GM06990 (cell line): ENCODE data around the gene ABCA4.

Source experiments
- DNase-seq: peaks from one replicate; pipeline ENCODE4 v3.0.0-alpha.2; 2011; ENCODE audit not compliant: insufficient read length; ENCODE audit errors: extremely low read depth
- H3K27me3 ChIP-seq: replicated peaks from 2 replicates; pipeline ENCODE4 v1.6.0; 2011; ENCODE audit warnings: low read length; ENCODE audit not compliant: control insufficient read depth, insufficient read depth
- H3K36me3 ChIP-seq: 2 replicates; pipeline ENCODE4 v1.5.1; 2011; ENCODE audit warnings: low read length; ENCODE audit not compliant: control insufficient read depth, insufficient read depth
- H3K4me3 ChIP-seq: replicated peaks from 2 replicates; pipeline ENCODE4 v1.5.1; 2011; ENCODE audit warnings: low read depth, mild to moderate bottlenecking, control low read depth, low read length
- CTCF ChIP-seq: IDR thresholded peaks from 2 replicates; pipeline ENCODE4 v1.5.1; 2011; ENCODE audit warnings: low read length, control low read depth, mild to moderate bottlenecking, inconsistent platforms; ENCODE audit not compliant: insufficient read depth, poor library complexity, severe bottlenecking

Gene ABCA4

DNA sequence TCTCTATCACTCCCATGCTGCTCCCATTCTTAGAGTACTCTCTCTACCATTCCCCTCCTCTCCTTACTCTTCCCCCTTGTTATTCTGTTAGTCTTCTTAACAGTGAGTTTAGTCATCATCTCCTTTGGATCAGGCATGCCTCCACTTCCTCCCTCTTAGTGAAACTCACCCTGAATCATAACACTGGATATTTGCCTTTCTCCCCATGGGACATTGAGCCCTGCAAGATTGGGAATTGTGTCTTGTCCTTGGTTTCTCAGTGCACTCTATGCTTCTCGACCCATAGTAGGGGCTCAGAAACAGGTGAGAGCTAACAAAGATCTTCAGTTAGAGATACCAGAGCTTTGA, 143.4 kb downstream of the ABCA4 start:
- no peak overlapping the region for H3K4me3 ChIP-seq
- no peak for TF ChIP-seq CTCF
- H3K27me3 ChIP-seq, result no peaks in the 10 kb centered on the region; the same call in 1 of the 2 replicates
- DNase-seq, result no peak
- H3K36me3 ChIP-seq, result no peaks in the 10 kb centered on the region

GRCh38 chr1:93976711-93977597, 144.0 kb downstream of the ABCA4 start:
- no peaks in the 10 kb centered on the region for H3K36me3 ChIP-seq
- no peaks in the 10 kb centered on the region; the same call in 1 of the 2 replicates for H3K27me3 ChIP-seq
- DNase-seq, result no peak
- H3K4me3 ChIP-seq, result no peak overlapping the region
- no peak for TF ChIP-seq CTCF

- Histone ChIP-seq H3K4me3 (no peak overlapping the region), H3K27me3 (no peaks in the 10 kb centered on the region; the same call in 1 of the 2 replicates), H3K36me3 (no peaks in the 10 kb centered on the region)
- TF ChIP-seq CTCF, result no peak
- DNase-seq, result no peak
These were observed 144.7 kb downstream of the ABCA4 start for GRCh38 chr1:93976291-93976690.

GRCh38 chr1:93972341-93972740, 148.6 kb downstream of the ABCA4 start:
- Histone ChIP-seq H3K4me3 (no peak overlapping the region), H3K36me3 (no peaks in the 10 kb centered on the region), H3K27me3 (no peaks in the 10 kb centered on the region; the same call in 1 of the 2 replicates)
- TF ChIP-seq CTCF, result no peak
- no peak for DNase-seq

DNA sequence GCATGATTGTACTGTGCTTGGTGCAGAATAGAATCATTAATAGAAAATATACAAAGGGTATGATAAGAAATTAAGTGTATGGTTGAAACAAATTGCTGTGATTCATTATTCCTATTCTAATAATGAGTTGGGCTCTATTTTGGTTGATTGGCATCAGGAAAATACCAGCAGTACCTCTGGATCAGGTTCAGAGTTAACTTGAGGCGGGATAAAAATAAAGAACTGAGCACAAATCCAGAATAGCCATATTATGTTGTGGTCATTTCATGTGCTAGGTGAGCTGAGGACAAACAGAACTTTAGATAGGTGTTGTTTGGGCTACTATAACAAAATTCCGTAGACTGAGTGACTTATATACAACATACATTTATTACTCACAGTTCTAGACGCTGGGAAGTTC, 151.1 kb downstream of the ABCA4 start:
- no peak for TF ChIP-seq CTCF
- no peak for DNase-seq
- Histone ChIP-seq H3K27me3 (no peaks in the 10 kb centered on the region), H3K4me3 (no peak overlapping the region), H3K36me3 (no peaks in the 10 kb centered on the region)
